Activated T-cell treated with anti-CD3 and anti-CD28 coated beads for 4 hours (primary cell): ENCODE measurements around the gene TNFSF4.
"Not testable (repeated sequence)": the region's sequence is repeated elsewhere in the genome, so short reads cannot be mapped to it uniquely, and the experiment has no call there.

Experiments used
- DNase-seq: peaks from one replicate; pipeline ENCODE4 v3.0.0-alpha.2; 2020

Gene TNFSF4

DNA sequence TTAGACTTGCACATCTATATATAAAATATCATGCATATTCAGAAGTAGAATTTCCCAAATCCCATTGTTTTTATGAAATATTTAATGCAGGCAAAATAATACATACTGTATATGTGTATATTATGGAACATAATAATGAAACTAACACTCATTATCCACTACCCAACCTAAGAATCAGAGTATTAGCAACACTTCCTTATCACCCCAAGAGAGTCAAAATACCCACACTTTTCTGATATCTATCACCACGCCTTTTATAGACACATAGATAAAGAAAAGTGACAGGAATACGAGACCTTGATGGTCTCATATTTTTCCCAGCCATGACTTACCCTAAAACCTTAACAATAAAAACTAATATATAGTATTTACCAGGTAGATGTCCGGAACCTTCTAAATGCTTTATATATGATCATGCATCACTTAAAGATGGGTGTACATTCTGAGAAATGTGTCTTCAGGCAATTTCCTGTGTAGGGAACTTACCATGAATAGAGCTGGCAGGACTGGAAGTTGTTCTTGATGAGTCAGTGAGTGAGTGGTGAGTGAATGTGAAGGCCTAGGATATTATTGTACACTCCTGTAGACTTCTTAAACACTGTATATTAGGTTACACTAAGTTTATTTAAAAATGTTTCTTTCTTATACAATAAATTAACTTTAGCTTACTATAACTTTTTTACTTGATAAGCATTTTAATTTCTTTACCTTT is 45.5 kb downstream of the TNFSF4 start:
- no peak for DNase-seq

DNA sequence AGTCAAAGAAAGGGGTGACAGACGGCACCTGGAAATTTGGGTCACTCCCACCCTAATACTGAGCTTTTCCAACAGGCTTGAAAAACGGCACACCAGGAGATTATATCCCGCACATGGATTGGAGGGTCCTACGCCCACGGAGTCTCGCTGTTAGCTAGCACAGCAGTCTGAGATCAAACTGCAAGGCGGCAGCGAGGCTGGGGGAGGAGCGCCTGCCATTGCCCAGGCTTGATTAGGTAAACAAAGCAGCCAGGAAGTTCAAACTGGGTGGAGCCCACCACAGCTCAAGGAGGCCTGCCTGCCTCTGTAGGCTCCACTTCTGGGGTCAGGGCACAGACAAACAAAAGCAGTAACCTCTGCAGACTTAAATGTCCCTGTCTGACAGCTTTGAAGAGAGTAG is 53.2 kb downstream of the TNFSF4 start:
- DNase-seq = not testable (repeated sequence)

DNA sequence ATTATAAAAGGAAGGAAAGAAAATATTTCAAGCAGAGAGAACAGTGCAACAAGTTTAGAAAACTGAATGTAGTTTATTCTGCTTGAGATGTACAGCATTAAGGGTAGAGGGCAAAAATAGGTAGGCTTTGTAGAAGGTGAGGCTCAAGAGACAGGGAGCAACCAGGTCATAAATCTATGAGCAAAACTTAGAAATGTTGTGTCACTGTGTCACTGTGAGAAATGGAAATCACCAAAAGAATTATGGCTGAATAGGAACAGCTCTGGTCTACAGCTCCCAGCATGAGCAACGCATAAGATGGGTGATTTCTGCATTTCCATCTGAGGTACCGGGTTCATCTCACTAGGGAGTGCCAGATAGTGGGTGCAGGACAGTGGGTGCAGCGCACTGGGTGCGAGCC is 53.6 kb downstream of the TNFSF4 start:
- DNase-seq = no peak

DNA sequence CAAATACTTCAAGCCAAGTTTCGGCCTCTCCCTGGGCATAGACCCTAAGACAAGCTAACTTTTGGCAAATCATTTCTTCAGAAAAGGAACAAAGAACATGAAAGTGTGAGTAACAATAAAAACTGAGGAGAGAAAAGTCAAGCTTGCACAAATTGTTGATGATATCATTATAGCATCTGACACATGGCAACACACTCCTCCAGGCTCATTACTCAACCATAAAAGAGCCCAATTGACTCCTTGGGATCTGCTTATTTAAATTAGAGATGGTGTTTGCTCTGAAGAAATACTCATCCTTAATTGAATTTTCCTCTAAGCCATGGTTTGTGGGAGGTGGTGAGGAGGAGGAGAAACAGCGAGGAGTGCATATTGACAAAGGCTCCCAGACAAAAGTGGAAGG is 54.5 kb downstream of the TNFSF4 start:
- no peak for DNase-seq

DNA sequence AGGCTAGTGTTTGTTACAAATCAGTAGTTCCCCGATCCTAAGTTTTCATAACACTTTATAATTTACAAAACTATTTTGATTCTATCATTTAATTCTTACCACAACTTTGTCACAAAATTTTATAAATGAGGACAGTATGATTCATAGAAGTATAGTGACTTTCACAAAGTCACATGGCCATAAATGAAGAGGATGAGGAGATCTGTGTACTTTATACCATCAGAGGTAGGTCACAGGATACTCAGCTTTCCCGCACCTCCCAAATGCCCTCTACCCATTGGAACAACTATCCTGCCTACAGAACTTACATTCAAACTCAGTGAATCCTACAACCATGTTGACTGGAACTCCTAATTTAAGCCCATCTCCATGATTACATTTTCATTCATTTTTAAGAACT is 56.3 kb downstream of the TNFSF4 start:
- no peak for DNase-seq

DNA sequence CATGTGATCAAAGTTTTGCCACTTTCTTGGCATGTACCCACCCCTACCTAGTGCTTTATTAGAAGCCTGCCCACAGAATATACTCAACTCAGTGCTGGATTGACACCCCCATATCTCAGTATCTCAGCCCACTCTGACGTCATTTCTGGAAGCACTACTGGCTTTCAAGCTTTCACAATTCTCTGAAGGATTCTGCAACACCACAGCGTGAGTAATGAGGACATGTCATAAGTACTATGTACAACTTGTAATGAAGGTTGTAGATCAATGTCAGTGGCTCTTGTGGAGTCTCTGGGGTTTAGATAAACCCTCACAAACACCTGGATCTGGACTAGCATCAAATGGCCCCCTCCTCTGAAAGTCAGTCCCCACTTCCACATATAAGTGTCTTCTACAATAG is 57.2 kb downstream of the TNFSF4 start:
- no peak for DNase-seq

DNA sequence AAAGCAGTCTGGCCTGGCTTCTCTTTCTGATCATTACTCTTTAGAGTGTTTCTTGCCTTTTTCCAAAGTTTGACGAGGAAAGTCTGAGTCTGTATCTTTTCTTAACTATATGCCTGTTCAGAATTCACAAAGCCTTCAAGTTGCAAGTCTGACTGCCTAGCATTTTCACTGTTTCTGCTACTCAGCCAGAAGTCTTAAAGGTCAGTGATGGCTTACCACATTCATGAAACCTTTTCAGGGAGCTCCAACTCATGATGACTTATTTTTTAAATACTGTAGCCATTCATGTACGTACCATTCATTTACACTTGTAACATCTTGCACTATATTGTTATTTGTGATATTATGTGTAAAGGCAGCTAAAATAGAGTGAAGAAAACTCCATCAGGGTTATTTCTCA is 58.2 kb downstream of the TNFSF4 start:
- no peak for DNase-seq

DNA sequence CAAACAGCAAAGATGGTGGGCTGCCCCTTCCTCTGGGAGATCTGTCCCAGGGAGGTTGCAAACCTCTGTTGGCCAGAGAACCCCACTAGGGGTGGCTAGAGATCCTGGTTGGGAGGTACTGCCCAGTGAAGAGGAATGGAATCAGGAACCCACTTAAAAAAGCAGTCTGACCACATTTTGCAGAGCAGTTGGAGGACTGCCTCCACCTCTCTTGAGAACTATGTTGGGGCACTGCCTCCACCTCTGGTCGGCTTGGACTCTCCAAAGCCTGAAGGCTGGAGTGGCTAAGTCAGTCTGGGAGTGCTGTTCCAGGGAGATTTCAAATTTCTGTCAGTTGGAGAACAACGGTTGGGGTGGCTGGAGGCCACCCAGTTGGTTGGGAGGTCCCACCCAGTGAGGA is 58.6 kb downstream of the TNFSF4 start:
- no peak for DNase-seq

DNA sequence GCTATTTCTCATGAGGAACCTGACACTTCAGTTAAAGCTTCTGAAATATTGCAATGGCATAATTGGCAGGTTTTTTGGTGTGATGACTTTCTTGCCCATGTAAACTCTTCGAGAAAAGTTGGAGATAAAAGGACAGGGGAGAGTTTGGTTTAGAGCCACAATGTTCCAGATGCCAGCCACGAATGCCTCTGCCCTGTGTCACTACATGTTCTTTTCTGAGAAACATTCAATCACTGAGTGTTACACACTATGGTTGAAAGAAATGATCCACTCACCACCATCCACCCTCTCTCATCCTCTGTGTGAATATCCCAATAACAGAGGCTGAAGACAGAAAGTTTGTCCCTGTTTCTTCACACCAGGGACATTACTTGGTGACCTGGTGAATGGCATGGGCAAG is 66.4 kb downstream of the TNFSF4 start:
- DNase-seq = no peak

DNA sequence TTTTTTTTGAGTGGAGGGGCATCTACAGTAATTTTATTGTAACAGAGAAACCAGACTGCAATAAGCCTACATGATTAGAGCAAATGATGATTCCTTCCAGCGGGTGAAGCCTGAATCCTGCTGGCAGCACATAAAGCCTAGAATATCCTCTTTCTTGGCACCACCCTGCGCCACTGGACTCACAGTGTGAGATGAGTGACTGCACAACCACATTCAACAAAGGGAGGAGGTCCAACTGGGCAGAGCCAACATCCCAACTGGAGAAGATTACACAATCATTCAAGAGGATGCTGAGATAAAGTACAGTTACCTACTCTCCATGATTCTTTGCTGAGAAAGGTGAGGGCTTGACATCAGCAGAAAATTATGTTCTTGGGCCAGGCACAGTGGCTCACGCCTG is 67.4 kb downstream of the TNFSF4 start:
- no peak for DNase-seq

DNA sequence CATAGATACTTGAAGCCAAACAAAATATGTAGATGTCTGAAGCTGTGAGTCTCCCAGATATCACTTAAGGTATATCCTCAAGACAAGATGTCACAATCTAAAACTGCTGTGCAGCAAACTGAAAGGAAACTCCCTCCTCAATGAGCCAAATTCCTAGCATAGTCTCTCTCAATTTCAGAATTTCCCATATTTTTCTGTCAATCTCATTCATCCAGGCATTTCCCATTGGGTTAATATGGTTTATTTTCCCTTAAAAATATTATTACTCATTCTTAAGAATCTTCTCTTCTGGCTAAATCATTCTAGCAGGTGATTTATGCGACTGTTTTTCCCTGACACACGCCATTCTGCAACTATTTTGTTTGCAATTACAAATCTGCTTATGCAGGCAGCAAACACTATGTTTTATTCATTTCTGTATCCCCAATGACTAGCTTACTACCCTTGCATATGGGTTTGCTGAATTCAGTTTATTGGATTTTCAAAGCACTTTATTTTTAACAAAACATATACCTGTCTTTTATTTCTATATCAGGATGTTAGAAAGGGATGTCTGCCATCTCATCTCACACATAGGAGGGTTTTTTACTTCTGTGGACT is 69.9 kb downstream of the TNFSF4 start:
- no peak for DNase-seq

DNA sequence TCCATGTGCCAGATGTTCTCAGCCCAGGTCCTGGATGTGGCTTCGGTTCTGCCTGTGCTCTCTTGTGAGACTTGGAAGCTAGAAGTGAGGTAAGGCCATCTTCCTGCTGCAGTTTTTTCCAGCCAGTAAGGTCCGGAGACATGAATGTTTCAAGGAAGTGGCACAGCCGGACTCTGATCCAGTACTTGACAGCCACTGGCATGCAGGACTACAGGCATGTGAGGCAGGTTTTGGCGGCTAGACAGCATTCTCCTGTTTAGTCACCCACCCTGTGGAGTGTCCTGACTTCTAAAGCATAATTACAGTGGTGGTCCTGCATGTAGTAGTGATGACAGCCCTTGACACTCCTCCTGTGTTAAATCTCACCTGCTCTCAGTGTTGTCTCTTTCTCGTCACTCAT is 72.3 kb downstream of the TNFSF4 start:
- DNase-seq = no peak

DNA sequence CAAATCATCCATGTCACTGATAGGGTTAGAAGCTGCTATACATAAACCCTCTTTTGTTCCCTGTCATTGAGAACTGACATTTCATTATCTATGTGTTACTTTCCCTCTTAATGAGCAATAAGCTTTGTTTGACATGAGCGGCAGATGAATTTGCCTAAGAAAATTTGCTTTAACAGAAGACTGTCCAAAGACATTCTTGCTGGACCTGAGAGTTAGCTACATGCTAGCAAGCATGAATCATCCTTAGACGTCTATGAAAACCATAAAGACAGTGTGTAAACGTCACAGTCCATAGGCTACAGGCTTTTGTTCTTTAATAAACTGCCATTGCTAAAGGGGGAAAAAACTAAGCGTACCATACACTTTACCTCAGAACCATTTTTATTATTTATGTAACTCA is 73.1 kb downstream of the TNFSF4 start:
- no peak for DNase-seq
